ENCODE data around the gene P2RX6.
"Not testable (repeated sequence)": the region's sequence is repeated elsewhere in the genome, so short reads cannot be mapped to it uniquely, and the experiment has no call there.

P2RX6 gene

GRCh38 chr22:21001601-21002325 is 13.2 kb upstream of the P2RX6 start, which contains the start of gene THAP7:
THAP7 (minus strand) TSS chr22:21002118; CDS start chr22:21001911, 207 bp downstream.
- Histone ChIP-seq H3K27ac (ENCODE audit: insufficient read depth, low read length, poor library complexity, severe bottlenecking) (peak within 1 kb of the TSS; percentile 98), H3K4me3 (ENCODE audit: insufficient read depth, low read depth, low read length, poor library complexity, severe bottlenecking) (peak within 1 kb of the TSS; percentile 88), H3K4me1 (ENCODE audit: control insufficient read depth, insufficient read depth, low read length, poor library complexity, severe bottlenecking) (peaks cover 18% of the 10 kb centered on the region)

GRCh38 chr22:21003782-21004181 is 11.2 kb upstream of the P2RX6 start:
- H3K36me3 ChIP-seq (ENCODE audit: control insufficient read depth, insufficient read depth, low read length) = peaks cover 16% of the 10 kb centered on the region
- no peak overlapping the region for H3K4me3 ChIP-seq (ENCODE audit: insufficient read depth, low read depth, low read length, poor library complexity, severe bottlenecking)
- H3K27ac ChIP-seq (ENCODE audit: insufficient read depth, low read length, poor library complexity, severe bottlenecking) = peak overlapping the region; percentile 27
- H3K27me3 ChIP-seq (replicated peaks; ENCODE audit: control insufficient read depth, insufficient read depth, low read length, poor library complexity, severe bottlenecking) = no peaks in the 10 kb centered on the region
- H3K9me3 ChIP-seq (ENCODE audit: control insufficient read depth, low read length) = no peaks in the 10 kb centered on the region
- H3K4me1 ChIP-seq (ENCODE audit: control insufficient read depth, insufficient read depth, low read length, poor library complexity, severe bottlenecking) = peaks cover 18% of the 10 kb centered on the region
- no peak for DNase-seq

More at GRCh38 chr22:21001601-21002325, 13.2 kb upstream of the P2RX6 start, which contains the start of gene THAP7:
- Histone ChIP-seq H3K27me3 (replicated peaks; ENCODE audit: control insufficient read depth, insufficient read depth, low read length, poor library complexity, severe bottlenecking) (no peaks in the 10 kb centered on the region), H3K36me3 (ENCODE audit: control insufficient read depth, insufficient read depth, low read length) (peaks cover 28% of the 10 kb centered on the region), H3K9me3 (ENCODE audit: control insufficient read depth, low read length) (no peaks in the 10 kb centered on the region)
- DNase-seq = peak; percentile 92 to 94 (median 92)

GRCh38 chr22:21009208-21009607 is 5.8 kb upstream of the P2RX6 start:
- DNase-seq; H3K27me3 ChIP-seq (replicated peaks; ENCODE audit: control insufficient read depth, insufficient read depth, low read length, poor library complexity, severe bottlenecking); H3K27ac ChIP-seq (ENCODE audit: insufficient read depth, low read length, poor library complexity, severe bottlenecking); H3K36me3 ChIP-seq (ENCODE audit: control insufficient read depth, insufficient read depth, low read length); H3K4me1 ChIP-seq (ENCODE audit: control insufficient read depth, insufficient read depth, low read length, poor library complexity, severe bottlenecking); H3K4me3 ChIP-seq (ENCODE audit: insufficient read depth, low read depth, low read length, poor library complexity, severe bottlenecking); H3K9me3 ChIP-seq (ENCODE audit: control insufficient read depth, low read length): not testable (repeated sequence)

DNA sequence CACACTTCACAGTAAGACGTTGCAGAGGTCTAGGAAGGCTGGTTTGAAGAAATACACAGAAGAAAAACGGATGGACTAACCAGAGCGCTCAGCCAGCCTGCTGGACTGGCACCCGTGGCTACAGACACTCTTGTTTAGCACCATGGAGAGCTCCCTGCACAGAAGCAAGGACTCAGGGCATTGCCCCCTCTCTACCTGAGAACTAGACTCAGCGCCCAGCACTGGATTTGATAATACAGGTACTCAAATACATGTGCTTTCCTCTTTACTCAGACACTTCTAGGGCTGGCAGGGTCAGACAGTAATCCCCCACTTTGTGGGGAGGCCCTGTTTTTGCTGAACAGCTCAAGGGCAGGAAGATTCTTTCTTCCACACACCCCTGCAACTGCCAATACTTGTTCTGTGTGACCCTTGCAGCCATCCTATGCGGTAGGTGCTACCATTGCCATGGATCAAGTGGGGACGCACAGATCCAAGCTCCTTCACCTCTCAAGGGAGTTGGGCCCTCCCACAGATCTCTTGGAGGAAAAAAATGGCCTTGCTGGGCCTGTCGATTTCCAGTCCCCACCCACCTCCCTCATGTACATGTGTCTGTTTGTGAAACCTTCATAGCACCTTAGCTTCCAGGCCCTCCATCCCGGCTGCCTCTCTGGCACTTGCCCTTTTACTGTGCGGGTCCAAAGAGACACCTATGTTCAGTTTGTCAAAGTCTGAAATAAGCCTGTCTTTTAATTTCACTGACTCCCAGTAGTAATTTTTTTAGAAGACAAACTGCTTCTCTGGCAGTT is 5.1 kb upstream of the P2RX6 start:
- H3K4me3 ChIP-seq (ENCODE audit: insufficient read depth, low read depth, low read length, poor library complexity, severe bottlenecking) = no peak overlapping the region
- H3K36me3 ChIP-seq (ENCODE audit: control insufficient read depth, insufficient read depth, low read length) = no peaks in the 10 kb centered on the region
- no peak for DNase-seq
- no peak overlapping the region for H3K27ac ChIP-seq (ENCODE audit: insufficient read depth, low read length, poor library complexity, severe bottlenecking)
- H3K4me1 ChIP-seq (ENCODE audit: control insufficient read depth, insufficient read depth, low read length, poor library complexity, severe bottlenecking) = peaks cover 6% of the 10 kb centered on the region
- H3K9me3 ChIP-seq (ENCODE audit: control insufficient read depth, low read length) = no peaks in the 10 kb centered on the region
- H3K27me3 ChIP-seq (replicated peaks; ENCODE audit: control insufficient read depth, insufficient read depth, low read length, poor library complexity, severe bottlenecking) = no peaks in the 10 kb centered on the region

DNA sequence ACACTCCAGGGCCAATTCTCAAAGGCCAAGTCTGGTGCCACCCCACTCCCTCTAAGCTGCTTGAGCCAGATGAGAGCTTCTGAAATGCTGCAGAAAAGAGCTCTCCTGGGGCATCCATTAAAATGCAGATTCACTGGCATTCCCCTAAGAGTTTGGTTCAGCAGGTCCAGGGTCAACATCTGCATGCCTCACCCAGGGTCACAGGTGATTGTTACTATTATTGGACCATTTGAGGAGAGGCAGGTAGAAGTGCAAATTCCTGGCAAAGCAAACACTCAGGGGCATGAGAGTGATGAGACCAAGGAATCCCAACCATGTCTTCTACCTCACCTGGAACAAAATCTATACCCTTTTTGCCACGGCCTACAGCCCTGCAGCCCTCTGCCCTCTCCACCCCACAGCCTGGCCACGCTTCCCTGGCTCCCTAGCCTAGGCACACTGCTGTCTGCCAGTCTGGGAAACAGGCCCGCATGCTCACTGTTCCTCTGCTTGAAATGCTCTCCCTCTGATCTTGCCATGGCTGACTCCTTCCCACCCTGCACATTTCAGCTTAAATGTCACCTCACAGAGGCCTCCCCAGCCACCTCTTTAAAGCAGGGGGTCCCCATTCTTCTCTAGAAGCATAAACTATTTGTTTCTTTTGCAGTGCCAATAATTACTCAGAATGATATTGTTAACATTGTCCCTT is 4.4 kb upstream of the P2RX6 start:
- H3K4me1 ChIP-seq (ENCODE audit: control insufficient read depth, insufficient read depth, low read length, poor library complexity, severe bottlenecking) = peaks cover 9% of the 10 kb centered on the region
- H3K9me3 ChIP-seq (ENCODE audit: control insufficient read depth, low read length) = no peaks in the 10 kb centered on the region
- H3K4me3 ChIP-seq (ENCODE audit: insufficient read depth, low read depth, low read length, poor library complexity, severe bottlenecking) = no peak overlapping the region
- H3K27ac ChIP-seq (ENCODE audit: insufficient read depth, low read length, poor library complexity, severe bottlenecking) = no peak overlapping the region
- no peaks in the 10 kb centered on the region for H3K27me3 ChIP-seq (replicated peaks; ENCODE audit: control insufficient read depth, insufficient read depth, low read length, poor library complexity, severe bottlenecking)
- no peak for DNase-seq
- H3K36me3 ChIP-seq (ENCODE audit: control insufficient read depth, insufficient read depth, low read length) = no peaks in the 10 kb centered on the region

- no peak overlapping the region for H3K4me3 ChIP-seq (ENCODE audit: insufficient read depth, low read depth, low read length, poor library complexity, severe bottlenecking)
Measured at GRCh38 chr22:21012446-21013407, 2.2 kb upstream of the P2RX6 start.

DNA sequence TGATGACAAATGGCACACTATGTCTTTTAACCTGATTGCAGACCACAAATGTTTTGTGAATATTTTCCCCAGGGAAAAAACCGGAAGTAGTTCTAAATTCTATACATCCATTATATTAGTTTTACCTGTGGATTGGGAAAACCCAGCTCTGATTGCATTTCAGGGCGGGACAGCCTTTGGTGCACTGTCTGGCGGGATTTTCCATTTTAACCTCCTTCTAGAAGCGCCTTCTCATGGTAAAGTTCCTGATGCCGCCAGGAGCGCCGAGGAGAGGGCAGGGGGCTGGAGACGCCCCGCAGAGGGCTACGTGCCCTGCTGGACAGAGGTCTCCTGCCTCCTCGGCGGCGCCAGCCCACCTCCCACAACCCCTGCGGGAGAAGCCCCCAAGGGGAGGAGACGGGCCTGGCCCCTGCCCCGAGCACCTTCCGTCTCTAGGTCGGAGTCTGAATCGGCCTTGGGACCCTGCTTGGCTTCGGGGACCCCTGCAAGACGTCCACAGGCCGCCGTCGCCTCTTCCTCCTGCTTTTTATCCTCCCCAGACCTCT is 1.2 kb upstream of the P2RX6 start:
- DNase-seq = no peak
- H3K27ac ChIP-seq (ENCODE audit: insufficient read depth, low read length, poor library complexity, severe bottlenecking) = peak overlapping the region; percentile 65
- no peaks in the 10 kb centered on the region for H3K9me3 ChIP-seq (ENCODE audit: control insufficient read depth, low read length)
- peaks cover 9% of the 10 kb centered on the region for H3K4me1 ChIP-seq (ENCODE audit: control insufficient read depth, insufficient read depth, low read length, poor library complexity, severe bottlenecking)
- no peaks in the 10 kb centered on the region for H3K36me3 ChIP-seq (ENCODE audit: control insufficient read depth, insufficient read depth, low read length)
- H3K4me3 ChIP-seq (ENCODE audit: insufficient read depth, low read depth, low read length, poor library complexity, severe bottlenecking) = peak overlapping the region; percentile 31
- H3K27me3 ChIP-seq (replicated peaks; ENCODE audit: control insufficient read depth, insufficient read depth, low read length, poor library complexity, severe bottlenecking) = no peaks in the 10 kb centered on the region

More at GRCh38 chr22:21012446-21013407, 2.2 kb upstream of the P2RX6 start:
- Histone ChIP-seq H3K4me1 (ENCODE audit: control insufficient read depth, insufficient read depth, low read length, poor library complexity, severe bottlenecking) (peaks cover 9% of the 10 kb centered on the region), H3K9me3 (ENCODE audit: control insufficient read depth, low read length) (no peaks in the 10 kb centered on the region), H3K27me3 (replicated peaks; ENCODE audit: control insufficient read depth, insufficient read depth, low read length, poor library complexity, severe bottlenecking) (no peaks in the 10 kb centered on the region), H3K36me3 (ENCODE audit: control insufficient read depth, insufficient read depth, low read length) (no peaks in the 10 kb centered on the region), H3K27ac (ENCODE audit: insufficient read depth, low read length, poor library complexity, severe bottlenecking) (no peak overlapping the region)
- DNase-seq = no peak

GRCh38 chr22:21014202-21014725 is 701 bp upstream of the P2RX6 start:
- peak; percentile 79 to 81 (median 79) for DNase-seq
- Histone ChIP-seq H3K27ac (ENCODE audit: insufficient read depth, low read length, poor library complexity, severe bottlenecking) (peak overlapping the region; percentile 65), H3K4me3 (ENCODE audit: insufficient read depth, low read depth, low read length, poor library complexity, severe bottlenecking) (peak overlapping the region; percentile 31), H3K27me3 (replicated peaks; ENCODE audit: control insufficient read depth, insufficient read depth, low read length, poor library complexity, severe bottlenecking) (no peaks in the 10 kb centered on the region), H3K4me1 (ENCODE audit: control insufficient read depth, insufficient read depth, low read length, poor library complexity, severe bottlenecking) (peaks cover 9% of the 10 kb centered on the region), H3K36me3 (ENCODE audit: control insufficient read depth, insufficient read depth, low read length) (no peaks in the 10 kb centered on the region), H3K9me3 (ENCODE audit: control insufficient read depth, low read length) (no peaks in the 10 kb centered on the region)
